LHCN-M2 (cell line): ENCODE measurements around the gene HAPLN2. TPM values are rescaled to one million over a fixed set of nuclear protein-coding genes. Genes with fewer than 3 reads are reported as not detected.
"Not testable (repeated sequence)": the region's sequence is repeated elsewhere in the genome, so short reads cannot be mapped to it uniquely, and the experiment has no call there.

ENCODE experiments used
- DNase-seq: peaks from one replicate; pipeline ENCODE4 v3.0.0-alpha.2; 2012; ENCODE audit warnings: low read depth
- total RNA-seq: library from RNA; depleted of rRNA; stranded (reverse); fragments of >200 nt; gene quantifications from 2 replicates; pipeline ENCODE4 v1.2.3, GENCODE V29; 2014

HAPLN2 gene
- total RNA-seq, 1 experiment from 2014 or later, result not detected

DNA sequence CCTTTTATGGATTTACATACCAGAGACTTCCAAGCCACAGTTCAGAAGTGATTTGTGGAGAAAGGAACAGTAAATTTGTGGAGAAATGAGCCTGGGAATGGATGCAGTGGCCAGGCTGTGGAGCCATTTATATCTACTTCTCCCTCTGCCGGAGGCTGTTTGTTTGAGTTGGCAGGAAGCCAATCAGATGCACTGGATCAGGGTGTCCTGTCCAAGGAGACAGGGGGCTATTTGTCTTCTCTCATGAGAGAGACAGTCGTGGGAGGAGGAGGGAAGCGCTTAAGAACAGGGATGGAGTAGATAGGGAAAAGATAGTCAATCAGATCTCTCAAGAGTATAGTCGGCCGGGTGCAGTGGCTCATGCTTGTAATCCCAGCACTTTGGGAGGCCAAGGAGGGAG lies 2.8 kb upstream of the HAPLN2 start:
- peak; percentile 58 for DNase-seq

DNA sequence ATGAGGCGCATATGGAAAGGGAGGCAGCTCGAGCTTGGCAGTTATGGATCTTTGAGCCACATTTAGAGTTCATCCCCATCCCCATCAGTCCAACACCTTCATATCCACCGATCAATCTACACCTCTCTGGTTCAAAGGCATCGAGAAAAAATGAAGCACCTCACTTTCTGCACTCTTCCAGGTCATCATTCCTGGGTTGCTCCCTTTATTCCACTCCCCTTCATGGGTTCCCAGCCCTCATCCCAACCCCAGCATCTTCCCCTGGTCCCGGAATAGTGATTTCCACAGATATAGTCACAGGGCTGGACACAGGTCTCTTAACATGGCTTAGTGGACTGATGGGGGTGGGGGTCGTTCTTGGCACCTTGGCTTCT lies 354 bp downstream of the HAPLN2 start:
- DNase-seq, result no peak

DNA sequence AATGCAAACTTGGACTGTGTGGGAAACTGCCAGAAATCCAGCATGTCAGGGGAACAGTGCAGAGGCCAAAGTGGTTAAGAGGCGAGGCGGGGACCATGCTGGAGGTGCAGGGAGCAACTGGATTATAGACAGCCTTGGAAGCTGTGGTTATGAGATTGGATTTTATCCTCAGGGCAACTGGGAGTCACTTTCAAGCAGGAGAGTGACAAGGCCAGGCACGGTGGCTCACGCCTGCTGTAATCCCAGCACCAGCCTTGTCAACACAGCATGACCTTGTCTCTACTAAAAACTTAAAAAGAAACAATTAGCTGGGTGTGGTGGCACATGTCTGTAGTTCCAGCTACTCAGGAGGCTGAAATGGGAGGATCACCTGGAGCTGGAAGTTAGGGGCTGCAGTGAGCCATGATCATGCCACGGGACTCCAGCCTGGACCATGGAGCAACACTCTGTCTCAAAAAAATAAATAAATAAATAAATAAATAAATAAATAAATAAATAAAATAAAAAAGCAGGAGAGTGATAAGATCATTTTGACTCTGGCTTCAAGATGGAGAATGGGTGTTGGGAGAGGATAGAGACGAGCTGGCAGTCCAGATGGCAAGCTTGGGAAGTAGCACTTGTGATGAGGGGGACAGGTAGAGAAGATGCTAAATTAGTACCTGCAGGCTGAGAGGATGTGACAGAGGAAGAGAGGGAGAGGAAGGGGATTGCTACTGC lies 3.5 kb downstream of the HAPLN2 start:
- DNase-seq, result no peak

DNA sequence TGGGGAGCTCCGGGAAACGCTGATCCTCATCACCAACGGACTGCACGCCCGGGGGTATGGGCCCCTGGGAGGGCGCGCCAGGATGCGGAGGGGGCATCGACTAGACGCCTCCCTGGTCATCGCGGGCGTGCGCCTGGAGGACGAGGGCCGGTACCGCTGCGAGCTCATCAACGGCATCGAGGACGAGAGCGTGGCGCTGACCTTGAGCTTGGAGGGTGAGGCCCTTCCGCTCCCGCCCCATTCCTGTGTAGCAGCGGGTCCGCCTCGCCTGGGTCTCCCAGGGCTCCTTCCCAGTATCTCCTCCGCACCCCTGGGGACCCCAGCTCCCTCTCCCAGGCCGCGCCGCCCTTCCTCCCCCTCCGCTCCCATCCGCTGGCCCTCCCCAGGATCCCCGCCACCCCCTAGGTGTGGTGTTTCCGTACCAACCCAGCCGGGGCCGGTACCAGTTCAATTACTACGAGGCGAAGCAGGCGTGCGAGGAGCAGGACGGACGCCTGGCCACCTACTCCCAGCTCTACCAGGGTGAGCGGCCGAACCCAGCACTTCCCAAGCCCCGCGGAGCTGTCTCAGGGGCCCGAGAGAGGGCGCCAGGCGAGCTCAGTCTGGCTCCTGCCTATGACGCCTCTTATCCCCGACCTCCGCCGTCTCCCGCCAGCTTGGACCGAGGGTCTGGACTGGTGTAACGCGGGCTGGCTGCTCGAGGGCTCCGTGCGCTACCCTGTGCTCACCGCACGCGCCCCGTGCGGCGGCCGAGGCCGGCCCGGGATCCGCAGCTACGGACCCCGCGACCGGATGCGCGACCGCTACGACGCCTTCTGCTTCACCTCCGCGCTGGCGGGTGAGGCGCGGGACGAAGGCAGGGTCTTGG lies 5.0 kb downstream of the HAPLN2 start:
- DNase-seq, result peak; percentile 24

DNA sequence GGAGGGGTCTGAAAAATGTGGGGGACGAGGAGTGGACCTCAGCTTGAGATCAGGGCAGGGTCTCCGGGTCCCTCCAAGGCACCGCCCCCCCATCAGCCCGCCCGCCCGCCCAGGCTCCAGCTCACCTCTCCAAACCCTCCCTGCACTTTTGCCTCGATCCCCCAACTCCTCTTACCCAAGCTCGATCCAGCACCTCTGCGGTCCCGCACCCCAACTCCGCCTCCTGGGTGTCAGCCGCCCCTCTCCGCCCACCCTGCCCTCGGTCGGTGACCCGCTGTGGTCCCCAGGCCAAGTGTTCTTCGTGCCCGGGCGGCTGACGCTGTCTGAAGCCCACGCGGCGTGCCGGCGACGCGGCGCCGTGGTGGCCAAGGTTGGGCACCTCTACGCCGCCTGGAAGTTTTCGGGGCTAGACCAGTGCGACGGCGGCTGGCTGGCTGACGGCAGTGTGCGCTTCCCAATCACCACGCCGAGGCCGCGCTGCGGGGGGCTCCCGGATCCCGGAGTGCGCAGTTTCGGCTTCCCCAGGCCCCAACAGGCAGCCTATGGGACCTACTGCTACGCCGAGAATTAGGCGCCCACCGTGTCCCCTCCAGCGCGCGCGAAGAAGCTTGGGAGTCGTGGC lies 5.7 kb downstream of the HAPLN2 start:
- DNase-seq, result no peak

DNA sequence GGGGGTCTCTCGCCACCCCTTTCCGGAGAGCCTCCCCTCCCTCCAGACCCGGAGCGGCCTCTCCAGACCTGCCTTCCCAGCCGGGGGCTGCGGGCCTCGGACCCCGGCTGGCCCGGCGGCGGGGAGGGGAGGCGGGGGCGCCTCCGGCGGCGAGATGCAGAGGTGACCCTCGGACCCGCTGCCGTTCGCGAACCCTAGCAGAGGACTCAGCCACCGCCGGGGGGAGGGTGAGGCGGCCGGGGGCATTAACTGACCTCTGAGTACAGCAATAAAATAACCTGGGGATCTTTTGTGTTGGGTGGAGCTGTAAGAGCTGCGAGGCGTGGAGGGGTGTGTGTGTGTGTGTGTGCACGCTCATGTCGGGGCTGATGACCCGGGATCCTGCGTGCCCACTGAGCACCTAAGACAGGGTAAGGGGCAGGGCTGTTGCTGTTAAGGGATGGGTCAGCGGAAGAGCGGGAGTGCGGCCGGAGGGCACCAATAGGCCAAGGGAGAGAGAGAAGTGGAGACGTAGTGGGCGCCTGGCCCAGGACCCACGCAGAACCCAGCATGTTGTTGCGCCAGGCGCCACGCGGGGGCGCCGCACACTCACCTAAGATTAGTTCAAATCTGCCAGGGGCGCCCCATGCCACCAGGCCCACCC lies 6.3 kb downstream of the HAPLN2 start:
- DNase-seq, result no peak

DNA sequence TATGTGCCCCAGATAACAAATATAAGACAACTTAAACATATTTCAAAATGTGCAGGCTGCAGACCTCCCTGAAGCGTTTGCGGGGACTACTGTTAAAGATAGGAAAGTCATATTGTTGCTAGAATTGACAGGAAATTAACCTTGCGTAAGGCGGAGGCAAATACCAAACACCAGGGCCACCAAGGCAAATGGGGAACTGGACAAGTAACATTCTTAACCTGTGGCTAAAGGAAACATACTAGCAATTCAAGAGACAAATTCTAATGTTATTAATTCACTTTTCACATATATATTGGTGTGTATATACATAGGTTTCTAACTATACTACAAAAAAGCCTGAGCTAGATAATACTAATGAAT lies 6.8 kb downstream of the HAPLN2 start:
- DNase-seq, result no peak

DNA sequence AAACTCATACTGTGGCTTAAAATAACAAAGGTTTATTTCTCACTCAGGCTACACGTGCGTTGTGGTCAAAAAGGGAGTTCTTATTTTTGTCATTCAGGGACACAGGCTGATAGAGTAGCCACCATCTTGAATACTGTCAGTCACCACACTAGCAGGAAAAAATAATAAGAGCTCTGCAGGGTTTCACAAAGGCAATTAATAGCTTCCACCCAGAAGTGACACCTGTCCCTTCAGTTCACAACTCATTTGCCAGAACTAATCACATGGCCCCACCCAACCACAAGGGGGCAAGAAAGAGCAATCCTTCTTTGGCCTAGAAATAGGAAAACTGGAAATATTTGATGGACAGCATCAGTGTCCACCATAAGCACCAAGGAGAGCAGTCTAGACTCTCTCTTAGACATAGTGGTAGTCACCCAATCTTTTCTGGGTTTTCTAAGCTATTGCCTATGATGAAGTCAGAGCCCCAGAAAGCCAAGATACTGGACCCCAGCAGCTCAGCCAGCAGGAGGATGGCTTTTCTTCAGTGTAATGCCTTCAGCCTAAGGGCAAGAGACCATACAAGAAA lies 8.2 kb downstream of the HAPLN2 start:
- DNase-seq, result peak; percentile 81

DNA sequence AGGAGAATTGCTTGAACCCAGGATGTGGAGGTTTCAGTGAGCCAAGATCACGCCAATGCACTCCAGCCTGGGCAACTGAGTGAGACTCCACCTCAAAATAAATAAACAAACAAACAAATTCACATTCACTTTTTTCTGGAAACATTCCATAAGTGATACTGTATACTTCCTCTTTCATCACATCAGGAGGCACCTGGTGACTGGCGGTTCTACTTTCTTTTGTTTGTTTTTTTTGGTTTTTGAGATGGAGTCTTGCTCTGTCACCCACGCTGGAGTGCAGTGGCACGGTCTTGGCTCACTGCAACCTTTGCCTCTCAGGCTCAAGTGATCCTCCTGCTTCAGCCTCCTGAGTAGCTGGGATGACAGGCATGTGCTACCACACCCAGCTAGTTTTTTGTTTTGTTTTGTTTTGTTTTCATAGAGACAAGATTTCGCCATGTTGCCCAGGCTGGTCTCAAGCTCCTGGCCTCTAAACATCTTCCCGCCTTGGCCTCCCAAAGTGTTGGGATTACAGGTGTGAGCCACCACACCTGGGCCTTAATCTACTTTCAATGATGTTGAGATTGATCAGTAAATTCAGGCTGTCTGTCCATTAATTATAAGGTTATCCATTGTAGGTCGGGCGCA lies 10.7 kb downstream of the HAPLN2 start:
- no peak for DNase-seq

DNA sequence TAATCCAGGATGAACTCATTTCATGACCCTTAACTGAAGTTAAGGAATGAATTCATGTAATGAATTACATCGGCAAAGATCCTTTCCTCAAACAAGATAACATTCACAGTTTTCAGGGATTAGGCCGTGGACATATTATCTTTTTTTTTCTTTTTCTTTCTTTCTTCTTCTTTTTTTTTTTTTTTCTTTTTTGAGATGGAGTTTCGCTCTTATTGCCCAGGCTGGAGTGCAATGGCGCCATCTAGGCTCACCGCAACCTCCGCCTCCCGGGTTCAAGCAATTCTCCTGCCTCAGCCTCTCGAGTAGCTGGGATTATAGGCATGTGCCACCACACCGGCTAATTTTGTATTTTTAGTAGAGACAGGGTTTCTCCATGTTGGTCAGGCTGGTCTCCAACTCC lies 11.9 kb downstream of the HAPLN2 start:
- DNase-seq, result not testable (repeated sequence)

DNA sequence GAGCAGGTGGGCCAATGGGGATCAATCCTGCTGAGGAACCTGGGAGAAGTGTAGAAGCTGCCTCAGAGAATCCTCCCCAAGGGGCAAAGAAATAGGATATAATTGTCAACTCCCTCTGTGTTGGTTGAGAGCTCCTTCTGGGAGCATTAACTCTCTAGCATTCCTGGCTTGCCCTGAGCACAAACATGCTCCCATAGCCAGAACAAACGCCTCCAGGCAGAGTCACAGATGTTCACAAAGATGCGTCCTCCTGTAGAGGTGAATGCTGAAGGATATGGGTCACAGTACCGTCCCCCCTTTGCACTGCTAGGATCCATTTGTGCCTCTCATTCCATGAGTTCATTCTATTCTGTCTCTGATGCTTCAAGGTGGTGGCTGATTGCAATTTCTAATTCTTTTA lies 13.1 kb downstream of the HAPLN2 start:
- DNase-seq, result no peak

DNA sequence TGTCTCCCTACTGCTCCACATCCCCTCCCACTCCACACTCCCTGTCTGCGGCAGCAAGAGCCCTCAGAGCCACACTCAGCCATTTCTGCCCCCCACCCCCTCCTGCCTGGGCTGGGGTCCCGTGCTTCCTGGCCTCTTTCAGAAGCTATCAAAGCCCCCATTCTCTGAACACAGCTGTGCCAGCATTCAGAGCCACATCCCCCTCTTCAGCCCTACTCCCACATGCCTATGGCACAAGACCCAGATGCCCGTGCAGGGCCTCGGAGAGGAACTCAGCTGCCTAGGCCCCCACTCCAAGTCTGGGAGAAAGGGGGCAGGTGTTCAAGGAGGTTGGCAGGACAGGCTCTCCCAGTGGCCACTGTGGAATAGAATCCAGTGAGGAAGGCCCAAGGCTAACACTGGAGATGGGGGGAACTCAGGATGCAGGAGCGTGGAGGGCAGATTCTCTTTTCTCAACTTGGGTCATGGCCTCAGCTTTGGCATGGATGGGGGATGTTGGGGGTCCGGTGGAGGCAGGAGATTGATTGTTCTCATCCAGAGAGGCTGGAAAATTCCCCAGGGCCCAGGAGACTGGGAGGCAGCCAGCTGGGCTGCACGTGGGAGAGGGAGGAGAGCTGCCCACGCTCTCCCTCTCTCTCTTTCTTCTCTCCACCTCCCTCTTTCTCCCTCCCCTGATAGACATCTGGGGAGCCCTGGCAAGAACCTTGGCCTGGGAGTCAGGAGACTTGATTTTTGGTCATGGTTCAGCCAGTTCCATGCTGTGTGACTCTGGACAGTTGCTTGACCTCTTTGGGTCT lies 19.2 kb downstream of the HAPLN2 start:
- DNase-seq, result no peak

DNA sequence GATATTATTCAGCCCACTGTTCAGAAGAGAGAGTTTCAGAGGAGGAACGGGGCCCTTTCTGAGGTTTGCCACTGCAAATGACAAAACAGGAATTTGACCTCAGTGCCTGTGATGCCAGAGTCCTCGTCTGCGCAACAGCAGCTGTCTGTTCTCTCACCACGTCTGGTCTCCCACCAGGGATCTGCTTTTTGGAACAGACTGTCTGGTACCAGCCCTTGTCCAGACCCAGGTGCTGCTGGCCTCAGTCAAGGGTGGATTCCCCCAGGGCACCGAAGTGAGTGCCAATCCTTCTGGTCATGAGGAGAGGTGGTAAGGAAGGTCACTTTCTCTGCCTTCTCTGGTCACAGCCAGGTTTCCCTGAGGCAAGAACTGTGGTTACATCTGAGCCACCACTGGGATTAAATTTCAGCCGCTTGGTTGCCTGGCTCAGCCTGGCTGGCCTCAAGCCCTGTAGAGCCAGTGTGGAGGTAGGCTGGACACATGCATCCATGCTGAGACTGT lies 20.4 kb downstream of the HAPLN2 start:
- DNase-seq, result peak; percentile 58

DNA sequence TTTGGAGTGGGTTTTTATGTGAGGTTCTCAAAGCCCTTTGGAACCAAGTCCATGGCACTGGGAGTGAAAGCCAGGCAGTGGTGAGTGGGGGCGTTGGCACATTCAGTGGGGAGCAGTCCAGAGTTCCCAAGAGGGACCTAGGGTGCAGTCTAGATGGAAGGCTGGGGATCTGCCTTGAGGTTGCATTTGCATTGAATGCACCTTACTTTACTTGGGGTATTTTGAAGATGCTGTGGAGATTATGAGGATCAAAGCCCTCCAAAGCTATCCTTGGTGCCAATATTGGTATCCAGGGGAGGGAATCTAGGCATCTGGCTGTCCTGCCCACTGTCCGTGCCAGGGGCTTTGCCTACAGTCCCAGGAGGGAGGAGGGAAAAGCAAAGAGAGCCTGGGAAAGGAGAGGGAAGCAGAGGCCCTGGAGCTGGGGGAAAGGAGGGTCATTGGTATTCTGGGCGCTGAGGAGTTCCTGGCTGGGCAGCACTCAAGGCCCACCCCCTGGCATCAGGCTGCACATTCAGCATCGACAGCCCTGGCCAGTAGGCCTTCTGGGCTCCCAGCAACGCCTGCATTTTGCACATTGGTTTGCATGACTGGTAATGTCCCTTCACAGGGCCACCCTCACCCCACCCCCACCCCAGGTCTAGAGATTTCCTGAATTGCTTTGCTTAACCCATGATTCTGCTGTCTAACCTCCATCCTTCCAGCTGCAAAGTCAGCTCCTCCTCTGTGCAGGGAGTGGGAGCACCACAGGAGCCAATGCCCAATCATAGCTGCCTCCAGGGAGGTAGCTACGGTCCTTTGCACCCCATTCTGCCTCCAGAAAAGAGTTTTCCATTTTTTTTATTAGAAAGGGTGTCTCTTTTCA lies 21.9 kb downstream of the HAPLN2 start:
- no peak for DNase-seq

DNA sequence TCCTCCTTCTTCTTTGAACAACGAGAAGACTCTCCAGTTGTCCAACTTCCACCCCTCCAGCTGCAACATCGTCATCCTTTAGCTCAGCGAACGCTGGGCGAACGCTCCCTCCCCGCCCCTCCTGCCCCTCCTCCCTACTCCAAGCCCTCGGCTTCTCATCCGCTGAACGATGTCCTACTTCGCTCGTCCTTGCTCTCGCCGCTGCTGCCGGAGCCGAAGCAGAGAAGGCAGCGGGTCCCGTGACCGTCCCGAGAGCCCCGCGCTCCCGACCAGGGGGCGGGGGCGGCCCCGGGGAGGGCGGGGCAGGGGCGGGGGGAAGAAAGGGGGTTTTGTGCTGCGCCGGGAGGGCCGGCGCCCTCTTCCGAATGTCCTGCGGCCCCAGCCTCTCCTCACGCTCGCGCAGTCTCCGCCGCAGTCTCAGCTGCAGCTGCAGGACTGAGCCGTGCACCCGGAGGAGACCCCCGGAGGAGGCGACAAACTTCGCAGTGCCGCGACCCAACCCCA lies 22.6 kb downstream of the HAPLN2 start, which contains the start of gene BCAN:
TSS of gene BCAN (plus strand) at position 357 of the 504 bp plus-strand sequence. CDS start 3,938 bp downstream, outside the sequence.
- no peak for DNase-seq

DNA sequence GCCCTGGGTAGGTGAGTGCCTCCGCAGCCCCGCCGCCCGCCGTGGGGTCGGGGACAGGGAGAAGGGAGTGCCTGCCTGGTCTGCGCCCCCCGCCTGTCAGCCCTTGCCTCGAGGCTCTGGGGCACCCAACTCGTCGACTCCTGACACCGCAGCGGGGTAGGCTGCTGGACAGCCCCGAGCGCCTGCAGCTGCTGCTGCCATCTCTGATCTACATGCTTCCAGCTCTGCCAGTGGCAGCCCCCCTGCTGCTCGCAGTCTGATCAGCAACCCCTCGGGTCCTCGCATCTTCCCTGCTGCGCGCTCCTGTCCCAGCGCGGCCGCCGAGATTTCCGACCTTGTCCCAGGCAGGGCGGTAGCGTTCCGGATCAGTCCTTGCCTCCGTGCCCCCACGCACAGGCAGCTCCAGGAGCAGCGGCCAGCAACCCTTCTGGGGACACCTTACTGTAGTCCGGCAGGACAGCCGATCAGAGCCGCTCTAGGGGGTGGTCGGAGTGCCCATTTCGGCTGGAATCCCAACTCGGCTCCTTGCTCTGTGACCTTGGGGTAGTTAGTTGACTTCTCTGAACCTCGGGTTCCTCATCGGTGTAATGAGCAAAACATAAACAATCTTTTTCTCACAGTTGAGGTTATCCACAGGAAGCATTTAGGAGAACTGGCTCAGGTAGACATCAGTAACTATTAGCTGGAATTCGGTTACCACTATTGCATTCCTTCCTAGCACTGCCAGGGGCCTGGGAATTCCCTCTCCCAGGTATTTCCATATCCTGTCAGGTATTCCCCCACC lies 23.2 kb downstream of the HAPLN2 start:
- DNase-seq, result no peak

DNA sequence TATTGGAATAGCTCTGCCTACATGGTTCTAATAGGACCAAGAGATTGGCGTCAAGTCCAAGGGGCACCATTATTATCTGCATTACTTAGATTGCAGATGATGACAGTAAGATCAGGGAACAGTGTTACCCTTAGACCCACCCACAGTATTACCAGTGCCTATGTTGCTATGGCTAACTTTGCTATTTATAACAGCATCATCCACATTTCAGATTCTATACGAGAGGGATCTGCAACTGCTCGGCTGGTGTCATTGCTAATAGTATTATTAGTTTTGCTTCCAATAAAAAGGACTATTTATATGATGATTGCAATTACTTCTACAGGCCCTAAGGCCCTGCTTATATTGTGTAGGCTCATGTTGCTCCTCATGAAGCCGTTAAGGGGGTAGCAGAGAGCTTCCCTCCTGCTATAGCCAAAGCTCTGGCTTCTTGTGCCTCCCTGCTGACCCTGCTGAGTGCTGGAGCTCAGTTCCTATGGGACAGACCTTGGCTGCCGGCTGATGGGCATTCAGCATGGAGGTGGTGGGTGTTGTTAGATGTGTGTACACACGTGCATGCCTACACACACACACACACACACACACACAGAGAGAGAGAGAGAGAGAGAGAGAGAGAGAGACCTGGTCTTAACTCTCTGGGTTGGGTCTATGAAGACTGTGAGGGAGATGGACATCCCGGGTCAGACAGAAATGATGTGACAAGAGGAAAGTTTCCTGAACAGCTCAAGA lies 24.0 kb downstream of the HAPLN2 start:
- DNase-seq, result no peak

DNA sequence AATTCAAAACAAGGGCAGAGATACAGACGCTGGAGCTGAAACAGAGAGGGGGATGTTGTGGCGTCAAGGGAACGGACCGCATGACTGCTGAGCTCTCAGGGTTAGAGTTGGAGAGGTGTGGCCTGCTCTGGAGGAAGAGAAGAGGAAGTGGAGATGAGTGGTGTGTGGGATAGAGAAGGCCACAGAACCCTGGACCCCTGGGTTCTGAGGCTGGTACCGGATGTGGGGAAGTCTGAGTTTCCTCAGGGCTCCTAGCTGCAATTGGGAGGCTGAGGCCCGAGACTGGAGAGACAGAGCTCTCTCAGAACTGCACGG lies 24.5 kb downstream of the HAPLN2 start:
- DNase-seq, result no peak
